ENCODE data around the gene DPYSL4.

DPYSL4 gene

DNA sequence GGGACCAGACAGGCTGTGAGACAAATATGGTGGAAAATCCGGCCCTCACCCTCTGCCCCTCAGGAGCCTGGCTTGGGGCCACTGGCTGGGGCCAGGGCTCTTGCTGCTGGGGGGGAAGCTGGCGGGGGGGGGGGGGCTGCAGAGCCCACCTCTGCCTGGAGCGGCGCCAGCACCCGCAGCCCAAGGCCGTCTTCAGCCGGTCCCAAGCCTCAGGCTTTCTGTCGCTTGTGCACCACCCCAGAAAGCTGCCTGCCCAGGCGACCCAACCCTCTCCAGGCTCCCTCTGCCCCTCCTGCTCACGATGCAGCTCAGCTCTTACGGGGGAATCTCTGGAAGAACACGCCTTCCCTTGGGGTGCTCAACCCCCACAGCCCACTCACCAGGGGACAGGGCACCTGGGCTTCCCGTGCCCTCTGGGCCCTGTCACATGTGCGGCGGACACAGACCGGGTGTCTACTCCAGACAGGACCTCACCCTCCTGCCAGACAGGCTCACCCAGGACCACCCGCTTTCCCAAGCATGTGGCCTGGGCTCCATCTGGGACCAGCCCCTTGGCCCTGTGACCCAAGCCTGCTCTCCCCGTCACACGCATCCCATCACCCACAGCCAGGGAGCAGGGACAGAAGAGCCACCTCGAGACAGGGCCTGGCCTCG, 43.9 kb downstream of the DPYSL4 start:
- no peak for DNase-seq

- no peak for DNase-seq
Measured at GRCh38 chr10:132231656-132232022, 44.9 kb downstream of the DPYSL4 start.

DNA sequence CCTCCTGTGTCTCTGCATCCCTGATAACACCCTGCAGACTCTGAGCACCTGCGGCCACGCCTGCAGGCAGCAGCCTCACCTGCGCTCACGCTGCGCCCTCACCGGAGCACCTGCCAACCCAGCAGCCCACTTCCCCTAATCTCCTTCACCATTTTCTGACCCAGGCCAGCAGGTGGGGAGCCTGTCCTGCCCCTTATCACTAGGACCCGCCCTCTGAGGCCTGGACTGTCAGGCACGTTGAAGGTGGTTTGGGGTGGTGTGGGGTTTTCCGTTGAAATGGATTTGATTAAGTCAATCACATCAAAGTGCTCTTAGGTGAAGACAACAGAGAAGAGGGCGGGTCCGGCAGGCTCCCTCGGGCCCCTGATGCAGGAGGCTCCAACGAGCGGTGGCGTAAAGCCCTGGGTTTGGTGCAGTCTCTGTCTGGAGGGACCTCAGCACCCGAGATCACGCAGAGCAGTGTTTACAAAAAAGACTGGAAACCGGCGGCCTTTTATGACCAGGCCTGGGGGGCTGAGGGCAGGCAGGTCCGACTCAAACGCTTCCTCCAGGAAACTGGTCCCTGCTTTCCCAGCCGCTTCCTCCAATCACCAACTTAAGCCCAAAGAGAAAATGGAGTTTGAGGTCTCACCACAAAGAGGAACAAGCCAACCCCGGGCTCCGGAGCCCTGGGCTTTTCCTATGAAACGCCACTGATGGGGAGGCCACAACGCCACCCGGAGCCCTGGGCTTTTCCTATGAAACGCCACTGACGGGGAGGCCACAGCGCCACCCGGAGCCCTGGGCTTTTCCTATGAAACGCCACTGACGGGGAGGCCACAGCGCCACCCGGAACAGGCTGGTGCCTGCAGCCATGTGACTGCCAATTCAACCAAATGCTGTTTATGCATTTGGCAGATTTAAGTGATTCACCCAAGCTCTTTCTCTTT, 45.5 kb downstream of the DPYSL4 start:
- DNase-seq = no peak

GRCh38 chr10:132232981-132233380, 46.2 kb downstream of the DPYSL4 start:
- no peak for DNase-seq

DNA sequence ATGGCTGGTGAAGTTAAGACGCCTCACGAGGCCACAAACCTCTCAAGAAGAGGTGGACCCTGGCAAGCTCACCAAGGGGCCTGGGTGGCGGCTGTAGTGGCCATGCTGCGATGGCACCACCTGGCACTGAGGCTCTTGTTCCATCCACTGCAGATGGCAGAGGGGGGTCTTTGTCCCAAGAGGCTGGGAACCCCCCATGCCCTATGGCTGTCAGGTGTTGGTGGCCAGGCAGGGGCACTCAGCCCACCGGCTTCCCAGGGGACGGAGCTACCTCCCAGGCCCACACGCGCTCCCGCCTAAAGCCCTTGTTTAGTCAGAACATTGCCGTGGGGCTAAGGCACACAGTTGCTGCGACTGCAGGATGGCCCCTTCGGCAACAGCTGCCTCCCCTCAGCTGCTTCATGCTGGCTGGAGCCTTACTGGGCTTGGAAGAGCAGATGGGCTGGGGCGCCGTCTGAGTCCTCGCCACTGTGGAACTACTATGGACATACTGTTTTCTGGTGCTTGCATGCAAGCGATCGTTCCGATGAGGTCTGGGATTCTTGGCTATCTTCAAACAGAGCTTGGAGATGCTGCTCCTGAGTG, 46.8 kb downstream of the DPYSL4 start:
- no peak for DNase-seq

DNA sequence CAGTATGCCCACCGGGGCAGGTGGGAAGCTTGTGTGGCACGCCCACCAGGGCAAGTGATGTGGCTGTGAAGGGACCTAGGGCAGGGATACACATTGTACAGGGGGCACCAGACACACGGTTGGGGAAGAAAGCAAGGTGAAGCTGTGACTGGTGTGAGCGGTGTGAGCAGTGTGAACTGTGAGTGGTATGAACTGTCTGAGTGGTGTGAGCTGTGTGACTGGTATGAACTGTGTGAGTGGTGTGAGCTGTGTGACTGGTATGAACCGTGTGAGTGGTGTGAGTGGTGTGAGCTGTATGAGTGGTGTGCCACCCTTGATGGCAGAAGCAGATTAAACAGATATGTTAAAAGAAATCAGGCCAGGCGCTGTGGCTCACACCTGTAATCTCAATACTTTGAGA, 48.1 kb downstream of the DPYSL4 start:
- DNase-seq = no peak

DNA sequence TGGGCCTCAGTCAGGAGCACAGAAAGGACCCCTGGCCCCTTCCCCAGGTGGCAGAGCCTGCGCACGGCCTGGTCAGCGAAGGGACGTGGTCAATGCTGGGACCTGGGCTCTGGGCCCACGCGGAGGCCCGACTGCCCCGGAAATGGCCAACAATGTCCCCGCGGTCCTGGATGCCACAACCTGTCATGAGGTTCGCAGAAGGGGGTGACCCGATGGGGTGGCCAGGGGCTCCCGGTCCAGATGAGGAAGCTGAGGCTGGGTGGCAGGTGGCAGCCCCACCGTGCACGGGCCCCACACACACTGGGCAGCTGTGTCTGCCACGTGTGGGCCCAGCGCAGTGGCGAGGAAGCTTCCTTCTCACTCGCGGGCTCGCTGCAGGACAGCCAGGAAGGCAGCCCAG, 49.4 kb downstream of the DPYSL4 start:
- no peak for DNase-seq

DNA sequence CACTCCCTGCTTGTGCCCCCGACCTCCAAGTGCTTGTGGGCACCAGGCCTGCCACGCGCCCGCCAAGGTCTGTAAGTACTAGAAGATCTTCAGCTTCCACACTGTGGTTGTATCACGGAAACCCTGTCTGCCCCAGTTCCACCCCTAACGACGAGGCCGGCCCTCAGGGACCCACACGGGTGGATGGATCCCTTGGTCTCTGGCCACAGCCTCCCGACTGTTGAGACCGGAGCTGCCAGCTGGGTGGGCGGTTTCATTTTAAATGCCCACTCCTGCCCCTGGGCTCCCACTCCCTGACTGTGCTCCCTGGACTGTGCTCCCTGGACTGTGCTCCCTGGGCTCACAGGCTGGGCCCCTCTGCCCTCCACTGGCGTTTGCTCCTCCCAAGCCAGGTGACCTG, 50.1 kb downstream of the DPYSL4 start:
- DNase-seq = no peak

DNA sequence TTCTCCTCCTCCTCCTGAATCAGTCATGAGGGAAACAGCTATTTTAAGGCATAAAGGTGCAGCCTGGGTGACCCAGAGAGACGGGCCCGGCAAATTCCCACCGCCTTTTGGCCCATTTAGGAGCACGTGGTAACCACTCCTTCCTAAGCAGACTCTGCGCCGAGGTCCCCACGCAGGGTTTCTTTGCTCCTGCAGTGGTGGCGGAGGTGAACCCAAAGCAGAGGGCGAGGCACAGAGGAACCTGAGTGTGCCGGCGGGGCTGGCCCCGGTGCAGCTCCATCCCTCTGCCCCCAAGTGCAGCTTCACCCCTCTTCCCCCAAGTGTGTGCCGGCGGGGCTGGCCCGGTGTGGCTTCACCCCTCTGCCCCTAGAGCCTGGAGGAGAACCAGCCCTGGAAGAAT, 50.6 kb downstream of the DPYSL4 start:
- DNase-seq = no peak

- DNase-seq = no peak
Measured at GRCh38 chr10:132237871-132238270, 51.1 kb downstream of the DPYSL4 start.

DNA sequence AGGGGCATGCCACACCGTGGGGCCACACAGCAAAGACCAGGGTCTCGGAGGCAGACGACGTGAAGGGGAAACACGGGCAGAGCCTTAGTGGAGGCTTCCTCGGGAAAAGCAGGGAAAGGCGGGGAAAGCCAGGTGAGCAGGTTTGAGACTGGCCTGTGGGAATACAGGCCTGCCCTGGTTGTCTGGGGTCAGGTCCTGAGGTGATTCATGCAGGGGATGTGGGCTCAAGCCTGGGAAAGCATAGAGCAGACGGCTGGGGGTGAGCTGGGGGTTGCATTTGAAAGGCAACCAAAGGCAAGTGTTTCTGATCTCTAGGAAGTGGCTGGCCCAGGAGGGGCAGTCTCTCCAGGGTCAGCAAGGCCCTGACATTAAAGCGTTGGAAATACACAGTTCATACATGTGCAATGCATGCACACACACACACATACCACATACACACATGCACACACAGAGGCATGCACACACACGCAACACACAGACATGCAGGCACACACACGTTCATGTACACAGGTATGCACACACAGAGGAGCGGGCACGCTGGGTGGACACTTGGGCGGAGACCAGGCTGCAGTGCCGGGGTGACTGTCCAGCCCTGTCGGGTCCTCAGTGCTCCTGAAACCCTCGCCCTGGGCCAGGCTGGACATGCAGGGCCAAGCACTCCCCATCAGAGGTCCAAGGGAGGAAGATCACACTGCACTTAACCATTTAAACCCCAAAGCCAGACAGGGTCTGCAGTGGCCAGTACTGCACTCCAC, 51.8 kb downstream of the DPYSL4 start:
- no peak for DNase-seq

- DNase-seq = no peak
Measured at GRCh38 chr10:132239126-132240031, 52.6 kb downstream of the DPYSL4 start.

- DNase-seq = no peak
Measured at GRCh38 chr10:132240156-132240555, 53.4 kb downstream of the DPYSL4 start.

DNA sequence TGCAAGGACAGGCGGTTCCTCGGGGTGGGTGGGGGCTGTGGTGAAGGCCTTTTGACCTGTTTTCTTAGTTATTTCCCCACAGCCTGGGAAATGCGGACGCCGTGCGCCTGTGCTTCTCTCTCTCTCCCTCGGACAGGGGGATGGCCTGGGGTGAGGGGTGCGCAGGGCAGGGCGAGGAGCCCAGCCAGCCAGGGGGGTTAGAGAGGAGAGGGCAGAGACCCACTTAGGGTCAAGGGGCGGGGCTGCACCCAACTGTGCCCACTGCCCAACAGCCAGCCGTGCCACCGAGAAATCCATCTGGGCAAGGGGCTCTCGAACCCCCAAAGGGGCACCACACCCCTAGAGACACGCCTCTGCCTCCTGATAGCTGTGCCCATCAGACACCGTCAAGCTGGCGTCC, 53.8 kb downstream of the DPYSL4 start:
- no peak for DNase-seq

GRCh38 chr10:132241086-132241485, 54.3 kb downstream of the DPYSL4 start:
- no peak for DNase-seq

GRCh38 chr10:132241496-132241895, 54.7 kb downstream of the DPYSL4 start:
- no peak for DNase-seq

GRCh38 chr10:132242103-132242840, 55.5 kb downstream of the DPYSL4 start:
- DNase-seq = no peak

- DNase-seq = no peak
Measured at GRCh38 chr10:132243141-132243540, 56.4 kb downstream of the DPYSL4 start.

- DNase-seq = no peak
Measured at GRCh38 chr10:132243626-132244025, 56.9 kb downstream of the DPYSL4 start.

- no peak for DNase-seq
Measured at GRCh38 chr10:132245056-132245455, 58.3 kb downstream of the DPYSL4 start.

GRCh38 chr10:132246296-132246695, 59.5 kb downstream of the DPYSL4 start:
- no peak for DNase-seq
